Vagina (tissue), 2 donors: ENCODE data around the gene EGFR.

Experiments
- CTCF ChIP-seq, 3 experiments: fragments of 450-650 bp in 2 of 3; fragments of 200-600 bp in 1 of 3; sonication (generic) in 1 of 3; IDR thresholded peaks; one replicate each; pipeline ENCODE4 v1.5.1; 2017 to 2019; ENCODE audit warnings: antibody characterized with exemption in 3 of 3, mild to moderate bottlenecking in 2 of 3, moderate library complexity in 2 of 3
- POLR2A ChIP-seq, 2 donors: fragments of 450-650 bp; IDR thresholded peaks; one replicate each; pipeline ENCODE4 v1.6.1; 2017; ENCODE audit warnings: antibody characterized with exemption in 2 of 2, mild to moderate bottlenecking in 2 of 2, moderate library complexity in 2 of 2
- POLR2AphosphoS5 ChIP-seq, 2 donors: sonication (generic); formaldehyde crosslinking; IDR thresholded peaks; one replicate each; pipeline ENCODE4 v1.9.0; 2017; ENCODE audit warnings: antibody characterized with exemption in 2 of 2, mild to moderate bottlenecking in 2 of 2, low read depth in 1 of 2; ENCODE audit not compliant: insufficient read depth in 1 of 2

- TF ChIP-seq CTCF (IDR thresholded peaks at IDR 0.05) (no peak), POLR2A (IDR thresholded peaks at IDR 0.05) (no peak), POLR2AphosphoS5 (IDR thresholded peaks at IDR 0.05; ENCODE audit: insufficient read depth in 1 of 2, low read depth in 1 of 2) (no peak)
These were observed 61.3 kb downstream of the EGFR start for GRCh38 chr7:55080000-55080623.
